Activated CD8-positive, alpha-beta memory T cell treated with anti-CD3 and anti-CD28 coated beads, Interleukin-2, amount 10 ng/mL, durations not matched to agents 7 days and 5 days (primary cell): Measurements from ENCODE around the gene SIX3. TPM values are rescaled to one million over a fixed set of nuclear protein-coding genes. Genes with fewer than 3 reads are reported as not detected.

Experiments used
- ATAC-seq: fragments of 150-1000 bp; cut with Tn5 transposase; one replicate; pipeline ENCODE4 v1.10.0; 2021; ENCODE audit warnings: moderate library complexity
- CTCF ChIA-PET: fragments of 350-600 bp; sonication (Branson Sonifier 250); formaldehyde crosslinking; loops from one replicate; lab custom pipeline; 2021; ENCODE audit warnings: antibody characterized with exemption; lab: Charles Lee
- DNase-seq: peaks from one replicate; pipeline ENCODE4 v3.0.0-alpha.2; 2020
- H3K27ac Mint-ChIP-seq: one replicate; pipeline ENCODE4 v1.8.0; 2021; ENCODE audit warnings: mild to moderate bottlenecking, mixed read lengths
- H3K27me3 Mint-ChIP-seq: one replicate; pipeline ENCODE4 v1.8.0; 2021; ENCODE audit warnings: mixed read lengths
- H3K36me3 Mint-ChIP-seq: one replicate; pipeline ENCODE4 v1.8.0; 2021; ENCODE audit warnings: mild to moderate bottlenecking, mixed read lengths
- H3K4me1 Mint-ChIP-seq: one replicate; pipeline ENCODE4 v1.8.0; 2021; ENCODE audit warnings: mixed read lengths
- H3K4me3 Mint-ChIP-seq: one replicate; pipeline ENCODE4 v1.8.0; 2021; ENCODE audit warnings: mild to moderate bottlenecking, moderate library complexity, mixed read lengths
- H3K9me3 Mint-ChIP-seq: one replicate; pipeline ENCODE4 v1.8.0; 2022; ENCODE audit warnings: low read depth, mixed read lengths
- total RNA-seq, 2 experiments: library from RNA; stranded (reverse); gene quantifications; one replicate each; pipeline ENCODE4 v1.2.3, GENCODE V29; 2021

The SIX3 gene
- total RNA-seq, 2 experiments from 2014 or later: 0.21 TPM; not detected in 1

DNA sequence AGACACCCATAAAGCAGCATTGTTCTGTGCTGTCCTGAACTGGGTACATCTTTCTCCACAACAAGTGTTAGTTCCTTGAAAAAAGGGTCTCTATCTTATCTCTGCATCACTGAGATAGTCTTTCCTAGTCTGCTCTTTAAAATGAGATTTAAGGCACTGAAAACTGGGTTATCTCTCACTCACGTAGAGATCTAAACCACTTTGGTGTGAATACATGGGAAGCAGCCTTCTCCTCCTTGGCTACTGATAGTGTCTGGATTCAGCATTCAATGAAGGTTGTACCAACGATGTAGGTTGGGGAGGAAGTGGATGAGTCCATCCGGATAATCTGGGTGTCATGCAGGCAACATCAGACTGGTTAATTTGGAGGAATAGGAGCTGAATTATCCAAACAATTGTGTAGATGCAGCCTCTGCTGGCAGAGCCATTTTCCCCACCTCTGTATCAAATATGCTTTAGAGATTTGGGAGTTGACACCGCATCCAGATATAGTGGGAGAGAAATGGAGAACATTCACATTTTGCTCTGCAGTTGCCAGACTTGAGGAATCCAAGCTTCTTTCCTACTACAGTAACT is 15.9 kb upstream of the SIX3 start:
- H3K9me3 Mint-ChIP-seq: no peaks in the 10 kb centered on the region
- H3K27me3 Mint-ChIP-seq: peaks cover 78% of the 10 kb centered on the region
- H3K36me3 Mint-ChIP-seq: peaks cover 5% of the 10 kb centered on the region
- CTCF ChIA-PET: interaction anchor here (0.9 to 1.4 kb wide), 2 partner anchors 29 to 446 kb away, joined by 3 to 4 read pairs; no protein-coding TSS in a partner anchor
- peaks cover 11% of the 10 kb centered on the region for H3K4me1 Mint-ChIP-seq
- ATAC-seq: no peak
- no peak for DNase-seq
- H3K4me3 Mint-ChIP-seq: no peak overlapping the region
- H3K27ac Mint-ChIP-seq: no peak overlapping the region

DNA sequence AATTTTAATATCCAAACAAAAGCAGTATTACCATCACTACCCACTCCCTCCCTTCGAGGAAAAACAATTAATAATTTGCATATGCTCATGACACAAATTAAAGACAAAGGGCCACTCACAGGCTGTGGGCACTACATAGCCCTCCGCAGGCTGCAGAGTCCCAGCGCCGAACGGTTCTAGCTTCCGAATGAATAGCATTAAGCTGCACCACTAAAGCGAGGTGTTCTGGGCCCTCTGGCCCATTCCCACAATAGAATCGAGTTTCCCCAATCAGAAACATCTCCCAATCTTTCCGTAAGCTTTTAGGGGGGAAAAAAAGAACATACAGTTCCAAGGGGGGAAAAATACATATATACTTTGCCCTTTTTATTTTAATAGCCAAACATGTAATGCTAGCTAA is 14.5 kb upstream of the SIX3 start:
- no peaks in the 10 kb centered on the region for H3K9me3 Mint-ChIP-seq
- CTCF ChIA-PET: interaction anchor here (0.8 to 1.6 kb wide), 3 partner anchors 28 to 449 kb away, joined by 4 to 10 read pairs (median 4); no protein-coding TSS in a partner anchor
- H3K4me3 Mint-ChIP-seq: no peak overlapping the region
- H3K27me3 Mint-ChIP-seq: peaks cover 83% of the 10 kb centered on the region
- DNase-seq (no peak), ATAC-seq (no peak)
- peaks cover 5% of the 10 kb centered on the region for H3K36me3 Mint-ChIP-seq
- H3K27ac Mint-ChIP-seq: no peak overlapping the region
- H3K4me1 Mint-ChIP-seq: peaks cover 15% of the 10 kb centered on the region

DNA sequence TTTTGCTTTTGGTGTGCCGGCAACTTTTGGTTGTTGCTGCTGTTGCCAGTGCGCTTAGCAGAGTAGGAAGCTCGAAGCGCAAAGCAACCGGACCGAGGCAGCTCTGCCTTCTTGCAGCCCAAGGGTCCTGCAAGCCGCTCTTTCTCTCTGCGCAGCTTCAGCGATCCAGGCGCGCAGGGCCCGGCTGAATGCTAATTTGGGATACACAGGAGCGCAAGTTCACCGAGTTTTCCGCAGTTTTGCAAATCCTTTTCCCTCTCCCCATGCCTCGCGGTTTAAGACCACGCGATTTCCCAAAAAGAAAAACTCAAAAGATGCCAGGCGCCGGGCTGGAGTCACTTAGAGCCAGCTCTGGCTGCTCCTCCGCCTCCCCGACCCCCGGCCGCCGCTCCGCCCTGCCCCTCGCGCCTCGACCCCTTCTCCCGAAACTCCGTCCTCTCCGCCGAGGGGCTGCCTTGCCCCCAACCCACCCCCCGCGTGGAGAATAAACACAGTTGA is 13.5 kb upstream of the SIX3 start:
- Mint-ChIP-seq H3K9me3 (no peaks in the 10 kb centered on the region), H3K4me1 (peaks cover 17% of the 10 kb centered on the region), H3K27me3 (peaks cover 87% of the 10 kb centered on the region), H3K4me3 (no peak overlapping the region), H3K27ac (no peak overlapping the region), H3K36me3 (peaks cover 5% of the 10 kb centered on the region)
- CTCF ChIA-PET: interaction anchor here (1.6 kb wide), 1 partner anchor 27 kb away, joined by 10 read pairs; no protein-coding TSS in a partner anchor
- ATAC-seq: no peak
- DNase-seq: no peak

DNA sequence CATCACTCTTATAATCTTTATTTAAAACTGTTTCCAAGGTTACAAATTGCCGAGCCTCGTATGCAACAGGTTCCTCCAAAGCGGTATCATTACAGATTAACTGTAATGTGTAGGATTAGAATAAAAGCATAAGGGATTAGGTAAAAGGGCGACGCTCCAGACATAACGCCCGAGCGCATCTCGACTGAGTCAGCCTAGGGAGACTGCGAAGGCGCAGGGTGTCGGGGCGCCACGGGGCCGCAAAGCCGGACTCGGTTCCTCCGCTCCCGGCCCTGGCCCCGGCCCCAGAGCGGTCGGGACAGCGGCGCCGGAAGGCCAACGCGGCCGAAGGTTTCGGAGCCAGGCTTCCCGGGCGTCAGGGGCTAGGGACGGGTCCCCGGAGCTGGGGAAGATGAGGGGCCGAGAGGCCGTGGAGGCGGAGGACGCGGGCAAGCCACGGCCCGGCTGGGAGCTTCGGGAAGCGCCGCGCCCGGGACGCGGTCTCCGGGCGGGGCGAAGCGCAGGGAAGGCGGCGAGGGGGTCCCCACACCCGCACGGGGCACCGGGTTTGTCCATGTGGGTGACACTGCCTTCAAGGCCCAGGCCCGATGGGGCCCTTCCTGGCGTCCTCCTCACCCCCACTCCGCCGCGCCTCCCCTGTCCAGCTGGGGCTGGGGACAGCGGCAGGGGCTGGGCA is 12.9 kb upstream of the SIX3 start:
- Mint-ChIP-seq H3K4me1 (peaks cover 17% of the 10 kb centered on the region), H3K27me3 (peaks cover 87% of the 10 kb centered on the region), H3K36me3 (peaks cover 5% of the 10 kb centered on the region), H3K9me3 (no peaks in the 10 kb centered on the region), H3K4me3 (no peak overlapping the region), H3K27ac (peak overlapping the region; percentile 57)
- DNase-seq: no peak
- CTCF ChIA-PET: interaction anchor here (1.6 kb wide), 1 partner anchor 27 kb away, joined by 10 read pairs; no protein-coding TSS in a partner anchor
- no peak for ATAC-seq

DNA sequence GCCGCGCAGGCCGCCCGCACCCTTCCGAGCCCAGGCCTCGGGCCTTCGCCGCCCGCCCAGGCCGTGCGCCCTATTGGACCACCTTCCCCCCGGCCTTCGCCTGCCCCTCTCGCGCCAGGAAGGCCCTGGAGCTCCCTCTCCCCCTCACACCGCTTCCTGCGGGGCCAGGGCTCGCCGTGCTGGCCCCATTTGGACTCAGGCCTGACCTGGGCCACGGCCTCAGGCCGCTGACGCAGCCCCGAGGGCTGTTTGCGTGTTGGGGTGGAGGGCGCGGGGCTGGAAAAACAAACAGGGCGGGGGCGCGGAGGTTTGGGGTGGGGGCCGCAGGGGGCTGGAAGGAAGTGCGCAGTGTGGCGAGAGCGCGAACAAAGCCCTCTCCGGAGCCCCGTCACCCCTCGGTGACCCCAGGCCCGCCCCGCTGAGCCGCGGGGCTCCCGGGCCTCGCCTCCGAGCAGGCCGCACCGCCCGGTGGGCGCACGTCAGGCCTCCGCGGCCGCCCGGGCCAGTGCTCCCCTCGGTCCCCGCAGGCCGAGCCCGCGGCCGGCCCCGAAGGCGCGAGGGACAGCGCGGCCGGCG is 12.3 kb upstream of the SIX3 start:
- DNase-seq (no peak), ATAC-seq (no peak)
- H3K4me1 Mint-ChIP-seq: peaks cover 17% of the 10 kb centered on the region
- peaks cover 86% of the 10 kb centered on the region for H3K27me3 Mint-ChIP-seq
- H3K4me3 Mint-ChIP-seq: no peak overlapping the region
- H3K36me3 Mint-ChIP-seq: peaks cover 5% of the 10 kb centered on the region
- CTCF ChIA-PET: interaction anchor here (1.2 to 1.3 kb wide), 2 partner anchors 26 to 450 kb away, joined by 3 to 5 read pairs; no protein-coding TSS in a partner anchor
- H3K27ac Mint-ChIP-seq: no peak overlapping the region
- H3K9me3 Mint-ChIP-seq: no peaks in the 10 kb centered on the region

DNA sequence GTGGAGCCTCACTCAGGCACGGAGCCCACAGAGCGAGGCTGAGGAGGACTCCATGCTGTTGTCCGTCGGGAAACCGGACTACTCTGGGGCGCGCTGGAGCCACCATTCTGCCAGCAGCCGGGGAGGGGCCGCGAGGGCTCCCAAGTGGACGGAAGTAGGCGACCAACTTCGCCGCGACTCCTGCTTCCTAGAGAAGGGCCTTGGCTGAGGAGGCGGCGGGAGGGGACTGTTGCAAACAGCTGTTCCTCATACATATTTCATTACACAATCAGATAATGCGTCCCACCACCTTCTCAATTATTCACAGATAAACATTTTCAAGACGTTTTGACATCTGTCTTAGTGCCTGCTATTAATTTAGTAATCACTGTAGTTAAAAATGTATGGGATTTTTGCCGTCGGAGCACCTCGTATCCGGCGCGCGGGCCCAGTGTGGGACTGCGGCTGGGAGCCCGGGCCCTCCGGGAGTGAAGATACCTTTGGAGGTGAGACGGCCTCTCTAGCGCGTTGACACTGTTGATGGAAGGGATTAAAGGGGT is 11.7 kb upstream of the SIX3 start:
- ATAC-seq (no peak), DNase-seq (no peak)
- Mint-ChIP-seq H3K36me3 (peaks cover 5% of the 10 kb centered on the region), H3K27me3 (peaks cover 85% of the 10 kb centered on the region), H3K4me1 (peaks cover 18% of the 10 kb centered on the region), H3K27ac (peak overlapping the region; percentile 15), H3K4me3 (peak overlapping the region; percentile 5), H3K9me3 (no peaks in the 10 kb centered on the region)
- CTCF ChIA-PET: interaction anchor here (1.2 to 1.3 kb wide), 2 partner anchors 26 to 450 kb away, joined by 3 to 5 read pairs; no protein-coding TSS in a partner anchor

DNA sequence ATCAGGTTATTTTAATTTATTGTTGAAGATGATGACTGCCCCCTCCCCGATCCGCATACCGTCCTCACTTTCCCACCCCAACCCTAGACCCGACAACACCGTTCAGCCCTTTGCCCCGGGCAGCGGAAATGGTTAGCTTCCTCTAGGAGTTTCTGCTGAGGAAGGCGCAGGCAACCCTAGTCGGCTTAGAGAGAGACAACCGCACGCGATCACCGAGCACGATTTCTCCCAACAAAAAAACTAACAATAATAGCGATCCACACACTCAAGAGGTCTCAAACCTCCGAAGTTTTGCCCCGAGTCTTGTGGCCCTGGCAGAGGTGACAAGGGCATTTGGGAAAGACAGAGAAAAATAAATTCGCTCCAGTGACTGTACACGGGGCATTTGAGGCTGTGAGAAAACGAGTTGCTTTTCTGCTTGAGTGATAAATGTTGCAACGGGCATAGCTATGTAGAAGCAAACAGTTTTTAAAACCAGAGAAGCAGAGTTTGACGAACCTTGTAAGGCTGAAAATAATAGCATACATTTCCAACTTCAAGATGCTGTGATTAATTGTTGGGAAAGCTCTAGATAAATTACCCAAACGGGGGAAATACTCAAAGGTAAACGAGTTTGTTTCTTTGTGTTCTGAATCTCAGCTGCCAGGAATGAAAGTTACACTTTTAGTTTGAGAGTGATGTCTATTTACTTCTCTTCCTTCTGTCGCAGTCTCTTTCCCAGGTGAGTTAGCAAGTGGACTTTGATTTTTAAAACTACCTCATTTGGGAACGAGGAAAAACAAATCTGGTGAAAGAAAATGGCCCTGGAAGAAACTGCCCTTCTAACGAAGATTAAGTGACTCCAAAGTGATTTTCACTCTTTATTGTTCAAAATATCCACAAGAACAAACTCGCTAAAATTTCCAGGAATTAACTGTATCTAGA is 11.0 kb upstream of the SIX3 start:
- CTCF ChIA-PET: interaction anchor here (1.2 to 1.3 kb wide), 2 partner anchors 25 to 451 kb away, joined by 3 to 5 read pairs; no protein-coding TSS in a partner anchor
- Mint-ChIP-seq H3K27me3 (peaks cover 85% of the 10 kb centered on the region), H3K27ac (no peak overlapping the region), H3K9me3 (no peaks in the 10 kb centered on the region), H3K4me1 (peaks cover 22% of the 10 kb centered on the region), H3K4me3 (peak overlapping the region; percentile 5), H3K36me3 (peaks cover 5% of the 10 kb centered on the region)
- DNase-seq (peak; percentile 41), ATAC-seq (no peak)

DNA sequence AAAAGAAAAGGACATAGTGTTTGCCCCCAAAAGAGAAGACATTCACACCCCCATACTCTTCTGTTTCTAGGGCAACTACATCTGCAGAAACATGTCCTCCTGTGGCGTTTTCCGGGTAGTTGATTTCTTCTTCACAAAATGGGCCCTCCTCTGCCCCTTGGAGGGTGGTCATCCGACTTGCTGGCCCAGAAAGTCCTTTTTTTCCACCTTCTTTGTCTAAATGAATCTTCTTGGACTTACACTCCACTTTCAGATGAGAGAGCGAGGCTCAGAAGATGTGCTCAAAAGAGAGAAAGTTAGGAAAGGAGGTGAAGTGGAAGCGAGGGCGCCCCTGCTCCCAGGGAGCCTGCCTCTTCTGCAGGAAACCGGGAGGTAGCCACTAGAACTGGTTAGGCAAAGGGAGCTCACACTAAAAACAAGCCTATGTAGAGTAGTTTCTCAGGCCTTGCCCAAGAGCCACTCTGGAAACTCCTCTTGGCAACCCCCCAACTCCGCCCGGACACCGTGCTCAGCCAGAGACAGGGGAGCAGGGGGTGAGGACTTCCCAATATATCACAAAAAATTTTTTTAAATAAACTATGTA is 10.2 kb upstream of the SIX3 start:
- peaks cover 22% of the 10 kb centered on the region for H3K4me1 Mint-ChIP-seq

DNA sequence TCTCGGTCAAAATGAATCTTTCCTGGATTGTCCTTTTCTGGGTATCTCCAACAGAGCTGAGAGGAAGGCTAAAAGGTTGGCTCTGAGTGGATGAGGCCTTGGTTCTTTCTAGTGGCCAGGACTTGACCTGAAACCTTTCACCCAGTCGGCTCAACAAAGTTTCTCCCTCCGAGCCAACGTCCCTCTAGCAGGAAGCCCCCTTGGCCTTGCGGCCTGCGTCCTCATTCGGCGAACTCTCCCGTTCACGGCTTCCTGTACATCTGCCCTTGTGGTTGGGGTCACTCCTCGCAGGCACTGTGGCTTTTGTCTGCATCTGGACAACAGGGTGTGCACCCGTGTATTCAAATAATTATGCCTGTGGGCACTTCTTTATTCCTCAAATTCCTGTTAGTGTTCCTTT is 9.4 kb upstream of the SIX3 start:
- DNase-seq (no peak), ATAC-seq (no peak)
- CTCF ChIA-PET: interaction anchor here (1.0 to 1.5 kb wide), 3 partner anchors 8 to 23 kb away, joined by 3 read pairs; no protein-coding TSS in a partner anchor
- Mint-ChIP-seq H3K27ac (peak overlapping the region; percentile 59), H3K4me1 (peaks cover 23% of the 10 kb centered on the region), H3K9me3 (no peaks in the 10 kb centered on the region), H3K27me3 (peaks cover 84% of the 10 kb centered on the region), H3K4me3 (no peak overlapping the region), H3K36me3 (peaks cover 5% of the 10 kb centered on the region)

More for the DNA sequence above, 10.2 kb upstream of the SIX3 start:
- peak; percentile 14 for DNase-seq
- H3K36me3 Mint-ChIP-seq: peaks cover 5% of the 10 kb centered on the region
- peaks cover 83% of the 10 kb centered on the region for H3K27me3 Mint-ChIP-seq
- no peak overlapping the region for H3K4me3 Mint-ChIP-seq
- no peaks in the 10 kb centered on the region for H3K9me3 Mint-ChIP-seq
- no peak for ATAC-seq
- CTCF ChIA-PET: interaction anchor here (1.2 kb wide), 1 partner anchor 9 kb away, joined by 3 read pairs; no protein-coding TSS in a partner anchor
- peak overlapping the region; percentile 9 for H3K27ac Mint-ChIP-seq

DNA sequence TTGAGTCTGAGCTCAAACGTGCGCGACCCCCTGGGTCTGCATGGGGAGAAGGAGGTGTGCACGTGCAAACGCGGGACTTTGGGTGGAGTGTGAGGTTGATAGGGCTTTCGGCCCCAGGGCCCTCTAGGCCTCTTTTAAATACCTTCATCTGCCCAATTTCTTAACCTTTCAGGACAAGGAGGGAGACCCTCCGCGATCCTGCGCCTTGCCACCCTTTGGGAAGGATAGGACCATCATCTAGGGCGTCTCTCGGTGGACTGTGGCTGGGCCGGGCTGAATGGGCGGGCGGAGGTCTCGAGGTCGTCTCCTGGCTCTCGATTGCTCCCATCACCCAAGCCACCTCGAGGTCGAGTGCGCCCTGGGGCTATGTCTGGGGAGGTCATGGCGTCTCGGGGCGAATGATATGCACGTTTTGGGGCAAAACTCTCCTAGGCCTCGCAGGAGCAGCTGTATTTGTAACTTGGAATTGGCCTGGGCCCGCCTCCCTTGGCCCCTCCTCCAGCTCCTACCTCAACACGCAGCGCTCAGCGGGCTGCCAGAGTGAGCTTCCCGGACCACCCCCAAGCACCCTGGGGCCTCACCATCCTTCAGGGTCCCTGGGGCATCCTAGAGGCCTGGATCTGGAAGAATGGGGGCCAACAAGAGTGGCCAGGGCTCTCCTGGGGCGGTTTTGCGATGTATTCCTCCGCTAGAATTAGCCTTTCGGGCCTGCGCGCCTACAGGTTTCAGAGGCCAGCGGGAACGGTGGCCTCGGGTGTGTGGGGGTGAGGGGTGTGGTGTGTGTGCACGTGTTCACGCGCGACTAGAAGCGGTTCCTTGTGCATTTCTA is 8.7 kb upstream of the SIX3 start:
- no peak for DNase-seq
- H3K27me3 Mint-ChIP-seq: peaks cover 83% of the 10 kb centered on the region
- peaks cover 25% of the 10 kb centered on the region for H3K4me1 Mint-ChIP-seq
- H3K9me3 Mint-ChIP-seq: no peaks in the 10 kb centered on the region
- ATAC-seq: no peak
- no peak overlapping the region for H3K4me3 Mint-ChIP-seq
- peaks cover 5% of the 10 kb centered on the region for H3K36me3 Mint-ChIP-seq
- CTCF ChIA-PET: interaction anchor here (0.6 to 1.5 kb wide), 4 partner anchors 8 to 139 kb away, joined by 3 read pairs; no protein-coding TSS in a partner anchor
- peak overlapping the region; percentile 59 for H3K27ac Mint-ChIP-seq

DNA sequence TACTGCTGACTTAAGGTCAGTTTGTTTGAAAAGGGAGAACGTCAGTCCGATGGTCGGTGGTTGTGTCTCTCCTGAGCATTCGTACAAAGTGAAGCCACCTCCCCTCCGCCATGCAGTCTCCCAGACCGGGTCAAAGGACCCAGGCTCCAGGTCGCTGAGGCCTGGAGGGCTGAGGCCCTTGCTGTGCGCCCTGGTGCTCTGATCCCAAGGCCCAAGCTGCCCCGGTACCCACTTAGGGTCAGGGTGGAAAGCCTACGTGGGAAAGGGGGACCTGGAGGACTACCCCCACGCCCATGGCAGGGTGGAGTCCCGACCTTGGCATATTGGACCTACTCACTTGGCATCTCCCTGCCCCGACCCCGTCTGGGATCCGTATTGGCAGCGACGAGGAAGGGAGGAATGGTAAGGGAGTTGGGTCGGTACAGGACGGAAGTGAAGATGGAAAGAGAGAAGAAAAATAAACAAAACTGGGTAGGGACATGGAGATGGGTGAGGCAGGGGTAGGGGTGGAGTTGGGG is 8.0 kb upstream of the SIX3 start:
- Mint-ChIP-seq H3K4me1 (peaks cover 23% of the 10 kb centered on the region), H3K27me3 (peaks cover 84% of the 10 kb centered on the region), H3K27ac (no peak overlapping the region), H3K9me3 (no peaks in the 10 kb centered on the region), H3K36me3 (peaks cover 5% of the 10 kb centered on the region), H3K4me3 (no peak overlapping the region)
- DNase-seq (no peak), ATAC-seq (no peak)
- CTCF ChIA-PET: interaction anchor here (0.6 to 1.5 kb wide), 2 partner anchors 21 to 140 kb away, joined by 3 read pairs; no protein-coding TSS in a partner anchor
